Trophoblast cell (in vitro differentiated cells and primary cell): ENCODE measurements around the gene SMU1.

Source experiments
- DNase-seq, 2 donors: peaks; one replicate each; pipeline ENCODE4 v3.0.0-alpha.2; 2016
- H2AFZ ChIP-seq: 2 replicates; pipeline ENCODE4 v1.6.1; 2013; ENCODE audit warnings: low read length, moderate library complexity, mild to moderate bottlenecking; ENCODE audit not compliant: insufficient read depth, poor library complexity
- H2AK5ac ChIP-seq: 2 replicates; pipeline ENCODE4 v1.6.1; 2013; ENCODE audit warnings: mild to moderate bottlenecking, low read length
- H2BK120ac ChIP-seq: 2 replicates; pipeline ENCODE4 v1.6.1; 2013; ENCODE audit warnings: low read length, mild to moderate bottlenecking, moderate library complexity; ENCODE audit not compliant: insufficient read depth, poor library complexity
- H2BK12ac ChIP-seq: 2 replicates; pipeline ENCODE4 v1.6.1; 2013; ENCODE audit warnings: mild to moderate bottlenecking, low read length, moderate library complexity
- H2BK5ac ChIP-seq: 2 replicates; pipeline ENCODE4 v1.6.1; 2013; ENCODE audit warnings: low read length, low read depth, moderate library complexity, mild to moderate bottlenecking; ENCODE audit not compliant: poor library complexity
- H3K14ac ChIP-seq: 2 replicates; pipeline ENCODE4 v1.6.1; 2013; ENCODE audit warnings: mild to moderate bottlenecking, low read length
- H3K18ac ChIP-seq: 2 replicates; pipeline ENCODE4 v1.6.1; 2013; ENCODE audit warnings: mild to moderate bottlenecking, low read length
- H3K23ac ChIP-seq: 2 replicates; pipeline ENCODE4 v1.6.1; 2013; ENCODE audit warnings: low read length
- H3K27ac ChIP-seq: 2 replicates; pipeline ENCODE4 v1.5.1; 2013; ENCODE audit warnings: low read depth, mild to moderate bottlenecking, inconsistent platforms, low read length, moderate library complexity
- H3K27me3 ChIP-seq: 2 replicates; pipeline ENCODE4 v1.6.1; 2013; ENCODE audit warnings: inconsistent platforms, mild to moderate bottlenecking, low read length, moderate library complexity; ENCODE audit not compliant: insufficient read depth
- H3K36me3 ChIP-seq, 2 experiments: 1 replicate in 1 of 2; 2 replicates in 1 of 2; pipeline ENCODE4 v1.6.1; 2013; ENCODE audit warnings: low read length in 2 of 2, mild to moderate bottlenecking in 2 of 2, moderate library complexity in 1 of 2; ENCODE audit not compliant: insufficient read depth in 2 of 2, control insufficient read depth in 1 of 2
- H3K4ac ChIP-seq: 2 replicates; pipeline ENCODE4 v1.6.1; 2013; ENCODE audit warnings: low read depth, mild to moderate bottlenecking, low read length, moderate library complexity
- H3K4me1 ChIP-seq, 2 experiments: 1 replicate in 1 of 2; 2 replicates in 1 of 2; pipeline ENCODE4 v1.6.1; 2013; ENCODE audit warnings: low read length in 2 of 2, mild to moderate bottlenecking in 2 of 2, moderate library complexity in 1 of 2; ENCODE audit not compliant: insufficient read depth in 2 of 2, control insufficient read depth in 1 of 2
- H3K4me2 ChIP-seq: 2 replicates; pipeline ENCODE4 v1.6.1; 2013; ENCODE audit warnings: inconsistent platforms, mild to moderate bottlenecking, low read length, moderate library complexity
- H3K4me3 ChIP-seq: 2 replicates; pipeline ENCODE4 v1.5.1; 2013; ENCODE audit warnings: mild to moderate bottlenecking, low read depth, low read length, inconsistent platforms
- H3K79me1 ChIP-seq: one replicate; pipeline ENCODE4 v1.6.1; 2013; ENCODE audit warnings: low read length
- H3K79me2 ChIP-seq: 2 replicates; pipeline ENCODE4 v1.6.1; 2013; ENCODE audit warnings: low read length, mild to moderate bottlenecking; ENCODE audit not compliant: control insufficient read depth, insufficient read depth, poor library complexity
- H3K9ac ChIP-seq: 2 replicates; pipeline ENCODE4 v1.6.1; 2013; ENCODE audit warnings: mild to moderate bottlenecking, low read length
- H3K9me3 ChIP-seq: 2 replicates; pipeline ENCODE4 v1.6.1; 2013; ENCODE audit warnings: low read depth, mild to moderate bottlenecking, control low read depth, inconsistent platforms, low read length; ENCODE audit not compliant: insufficient read depth
- H4K12ac ChIP-seq: 2 replicates; pipeline ENCODE4 v1.6.1; 2013; ENCODE audit warnings: low read depth, mild to moderate bottlenecking, low read length, moderate library complexity
- H4K8ac ChIP-seq: 2 replicates; pipeline ENCODE4 v1.6.1; 2013; ENCODE audit warnings: low read depth, mild to moderate bottlenecking, low read length, moderate library complexity
- H4K91ac ChIP-seq: one replicate; pipeline ENCODE4 v1.6.1; 2013; ENCODE audit warnings: low read depth, mild to moderate bottlenecking, low read length, moderate library complexity
- WGBS: extraction: QIAGEN DNeasy Blood & Tissue Kit; methylation state at CpG from one replicate; pipeline ENCODE4 v1.1.7; 2013; ENCODE audit warnings: missing lambda C conversion rate; ENCODE audit not compliant: insufficient read length, insufficient coverage; ENCODE audit errors: extremely low coverage; 5-methylcytosine and 5-hydroxymethylcytosine counted together

SMU1 gene

GRCh38 chr9:33081128-33081851, 4.8 kb upstream of the SMU1 start:
- Histone ChIP-seq H3K14ac (no peak overlapping the region), H2BK12ac (no peak overlapping the region), H3K23ac (no peak overlapping the region), H4K91ac (no peak overlapping the region), H3K4ac (no peak overlapping the region), H2BK5ac (no peak overlapping the region), H3K9me3 (no peaks in the 10 kb centered on the region), H3K4me2 (peak overlapping the region; percentile 48), H3K18ac (no peak overlapping the region), H3K79me2 (peaks cover 1% of the 10 kb centered on the region), H3K4me1 (no peaks in the 10 kb centered on the region), H3K27me3 (no peaks in the 10 kb centered on the region), H3K4me3 (no peak overlapping the region), H4K12ac (no peak overlapping the region), H2AFZ (no peak overlapping the region), H2AK5ac (no peak overlapping the region), H3K36me3 (no peaks in the 10 kb centered on the region), H3K9ac (no peak overlapping the region), H2BK120ac (no peak overlapping the region), H4K8ac (no peak overlapping the region), H3K79me1 (peaks cover 1% of the 10 kb centered on the region), H3K27ac (no peak overlapping the region)
- no CpG with 5 or more reads among the region's 9 CpGs for WGBS
- DNase-seq: peak; percentile 50 to 82

GRCh38 chr9:33080534-33080933, 4.1 kb upstream of the SMU1 start:
- Histone ChIP-seq H3K79me1 (peaks cover 5% of the 10 kb centered on the region), H2BK5ac (no peak overlapping the region), H4K8ac (peak overlapping the region; percentile 52), H3K4ac (no peak overlapping the region), H3K27ac (no peak overlapping the region), H2BK120ac (no peak overlapping the region), H3K79me2 (peaks cover 7% of the 10 kb centered on the region), H3K36me3 (no peaks in the 10 kb centered on the region), H3K18ac (no peak overlapping the region), H2AK5ac (no peak overlapping the region), H2AFZ (no peak overlapping the region), H3K9me3 (no peaks in the 10 kb centered on the region), H3K27me3 (no peaks in the 10 kb centered on the region), H4K91ac (no peak overlapping the region), H4K12ac (no peak overlapping the region), H3K9ac (no peak overlapping the region), H3K14ac (no peak overlapping the region), H3K4me3 (no peak overlapping the region), H3K4me2 (no peak overlapping the region), H2BK12ac (peak overlapping the region; percentile 75), H3K23ac (no peak overlapping the region), H3K4me1 (peaks cover 3 to 4% of the 10 kb centered on the region in 2 experiments)
- no peak for DNase-seq
- WGBS: no CpG with 5 or more reads among the region's 6 CpGs

- no peak overlapping the region for H2BK5ac ChIP-seq
- WGBS: no CpG with 5 or more reads among the region's 1 CpG
- no peak for DNase-seq
- H3K79me1 ChIP-seq: no peaks in the 10 kb centered on the region
- no peak overlapping the region for H2BK120ac ChIP-seq
- no peak overlapping the region for H4K8ac ChIP-seq
- H3K27ac ChIP-seq: no peak overlapping the region
- no peaks in the 10 kb centered on the region for H3K79me2 ChIP-seq
- H2AK5ac ChIP-seq: no peak overlapping the region
- no peak overlapping the region for H3K18ac ChIP-seq
- peaks cover 29 to 47% of the 10 kb centered on the region in 2 experiments for H3K36me3 ChIP-seq
- H2BK12ac ChIP-seq: no peak overlapping the region
- no peak overlapping the region for H4K91ac ChIP-seq
- H3K4me3 ChIP-seq: no peak overlapping the region
- H3K14ac ChIP-seq: no peak overlapping the region
- H4K12ac ChIP-seq: no peak overlapping the region
- no peak overlapping the region for H3K23ac ChIP-seq
- no peak overlapping the region for H3K4ac ChIP-seq
- no peak overlapping the region for H2AFZ ChIP-seq
- H3K4me1 ChIP-seq: no peaks in the 10 kb centered on the region
- no peak overlapping the region for H3K9ac ChIP-seq
- H3K9me3 ChIP-seq: no peaks in the 10 kb centered on the region
- no peaks in the 10 kb centered on the region for H3K27me3 ChIP-seq
- H3K4me2 ChIP-seq: no peak overlapping the region
Observed at GRCh38 chr9:33068991-33069390, 7.5 kb downstream of the SMU1 start.

- no peak overlapping the region for H4K8ac ChIP-seq
- no peaks in the 10 kb centered on the region for H3K27me3 ChIP-seq
- no peak overlapping the region for H3K14ac ChIP-seq
- H3K4me1 ChIP-seq: no peaks in the 10 kb centered on the region
- H2BK5ac ChIP-seq: no peak overlapping the region
- WGBS: no CpG with 5 or more reads among the region's 5 CpGs
- no peak overlapping the region for H4K12ac ChIP-seq
- H3K18ac ChIP-seq: no peak overlapping the region
- no peaks in the 10 kb centered on the region for H3K79me2 ChIP-seq
- H2AK5ac ChIP-seq: no peak overlapping the region
- no peak overlapping the region for H2BK120ac ChIP-seq
- H3K9ac ChIP-seq: no peak overlapping the region
- no peak overlapping the region for H3K27ac ChIP-seq
- no peak overlapping the region for H4K91ac ChIP-seq
- H3K9me3 ChIP-seq: no peaks in the 10 kb centered on the region
- H3K79me1 ChIP-seq: no peaks in the 10 kb centered on the region
- no peak overlapping the region for H3K4me3 ChIP-seq
- no peak overlapping the region for H3K4me2 ChIP-seq
- no peak overlapping the region for H3K4ac ChIP-seq
- peaks cover 27 to 45% of the 10 kb centered on the region in 2 experiments for H3K36me3 ChIP-seq
- no peak overlapping the region for H2BK12ac ChIP-seq
- H3K23ac ChIP-seq: no peak overlapping the region
- no peak overlapping the region for H2AFZ ChIP-seq
- DNase-seq: no peak
Observed at GRCh38 chr9:33065157-33066076, 11.1 kb downstream of the SMU1 start.
